Type B pancreatic cell (in vitro differentiated cells): ENCODE results near the gene PPIL1. TPM values are rescaled to one million over a fixed set of nuclear protein-coding genes. Genes with fewer than 3 reads are reported as not detected.

Source experiments
- DNase-seq: peaks from one replicate; pipeline ENCODE4 v3.0.0; 2021; ENCODE audit warnings: mixed read lengths; ENCODE audit not compliant: unreplicated experiment; ENCODE audit errors: extremely low spot score
- H3K27ac Mint-ChIP-seq: 2 replicates; pipeline ENCODE4 v1.8.0; 2021; ENCODE audit warnings: mild to moderate bottlenecking, mixed read lengths
- H3K27me3 Mint-ChIP-seq: 2 replicates; pipeline ENCODE4 v1.8.0; 2021; ENCODE audit warnings: mixed read lengths
- H3K36me3 Mint-ChIP-seq: 2 replicates; pipeline ENCODE4 v1.8.0; 2021; ENCODE audit warnings: mixed read lengths
- H3K4me1 Mint-ChIP-seq: one replicate; pipeline ENCODE4 v1.8.0; 2021; ENCODE audit warnings: mixed read lengths; ENCODE audit not compliant: unreplicated experiment
- H3K4me3 Mint-ChIP-seq: 2 replicates; pipeline ENCODE4 v1.8.0; 2021; ENCODE audit warnings: mild to moderate bottlenecking, mixed read lengths
- H3K9me3 Mint-ChIP-seq: 2 replicates; pipeline ENCODE4 v1.8.0; 2021; ENCODE audit warnings: mixed read lengths
- total RNA-seq: library from RNA; stranded (reverse); gene quantifications from 2 replicates; pipeline ENCODE4 v1.2.1, GENCODE V29; 2021; ENCODE audit warnings: low replicate concordance
- TF ChIP-seq, protein P1 (sequence below): fragments of 200-600 bp; sonication (generic); conservative IDR thresholded peaks from 2 replicates; pipeline ENCODE4 v1.5.0; 2021; ENCODE audit warnings: antibody characterized with exemption, mild to moderate bottlenecking

PPIL1 gene
- total RNA-seq, 1 donor from 2014 or later, result 50.4 TPM

DNA sequence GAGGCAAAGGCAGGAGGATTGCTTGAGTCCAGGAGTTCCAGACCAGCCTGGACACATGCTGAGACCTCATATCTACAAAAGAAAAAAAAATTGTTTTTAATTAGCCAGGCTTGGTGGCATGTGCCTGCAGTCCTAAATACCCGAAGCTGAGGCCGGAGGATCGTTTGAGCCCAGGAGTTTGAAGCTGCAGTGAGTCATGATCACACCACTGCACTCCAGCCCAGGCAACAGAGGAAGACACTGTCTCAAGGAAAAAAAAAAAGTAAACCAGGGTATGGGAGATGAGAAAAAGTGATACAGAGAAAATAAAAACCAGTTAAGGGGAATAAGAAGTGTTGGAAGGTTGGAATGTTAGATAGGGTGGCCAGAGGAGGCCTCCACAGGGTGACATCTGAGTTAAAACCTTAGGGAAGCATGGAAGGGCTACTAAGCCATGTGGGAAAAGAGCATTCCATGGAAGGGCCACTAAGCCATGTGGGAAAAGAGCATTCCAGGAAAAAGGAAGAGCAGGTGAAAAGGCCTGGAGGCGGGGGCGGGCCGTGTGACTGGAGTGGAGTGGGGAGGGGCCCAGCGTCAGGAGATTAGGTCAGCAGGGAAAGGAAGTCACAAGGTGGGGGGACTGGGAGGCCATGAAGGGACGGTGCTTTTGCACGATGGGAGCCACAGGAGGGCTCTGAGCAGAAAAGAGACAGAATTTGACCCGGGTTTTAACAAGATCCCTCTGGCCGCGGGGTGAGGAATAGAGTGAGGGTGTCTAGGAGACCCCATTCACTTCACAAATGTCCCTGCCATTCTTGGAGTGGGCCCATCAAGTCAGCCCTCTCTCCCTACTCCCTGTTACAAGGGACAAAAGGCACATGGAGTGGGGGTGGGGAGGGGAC is 53.7 kb downstream of the PPIL1 start:
- Mint-ChIP-seq H3K4me1 (peaks cover 48% of the 10 kb centered on the region), H3K27ac (peak overlapping the region; percentile 29), H3K9me3 (no peaks in the 10 kb centered on the region), H3K36me3 (no peaks in the 10 kb centered on the region), H3K27me3 (no peaks in the 10 kb centered on the region), H3K4me3 (no peak overlapping the region)
- no peak for DNase-seq
- TF ChIP-seq, protein P1, sequence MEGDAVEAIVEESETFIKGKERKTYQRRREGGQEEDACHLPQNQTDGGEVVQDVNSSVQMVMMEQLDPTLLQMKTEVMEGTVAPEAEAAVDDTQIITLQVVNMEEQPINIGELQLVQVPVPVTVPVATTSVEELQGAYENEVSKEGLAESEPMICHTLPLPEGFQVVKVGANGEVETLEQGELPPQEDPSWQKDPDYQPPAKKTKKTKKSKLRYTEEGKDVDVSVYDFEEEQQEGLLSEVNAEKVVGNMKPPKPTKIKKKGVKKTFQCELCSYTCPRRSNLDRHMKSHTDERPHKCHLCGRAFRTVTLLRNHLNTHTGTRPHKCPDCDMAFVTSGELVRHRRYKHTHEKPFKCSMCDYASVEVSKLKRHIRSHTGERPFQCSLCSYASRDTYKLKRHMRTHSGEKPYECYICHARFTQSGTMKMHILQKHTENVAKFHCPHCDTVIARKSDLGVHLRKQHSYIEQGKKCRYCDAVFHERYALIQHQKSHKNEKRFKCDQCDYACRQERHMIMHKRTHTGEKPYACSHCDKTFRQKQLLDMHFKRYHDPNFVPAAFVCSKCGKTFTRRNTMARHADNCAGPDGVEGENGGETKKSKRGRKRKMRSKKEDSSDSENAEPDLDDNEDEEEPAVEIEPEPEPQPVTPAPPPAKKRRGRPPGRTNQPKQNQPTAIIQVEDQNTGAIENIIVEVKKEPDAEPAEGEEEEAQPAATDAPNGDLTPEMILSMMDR, result no peak

DNA sequence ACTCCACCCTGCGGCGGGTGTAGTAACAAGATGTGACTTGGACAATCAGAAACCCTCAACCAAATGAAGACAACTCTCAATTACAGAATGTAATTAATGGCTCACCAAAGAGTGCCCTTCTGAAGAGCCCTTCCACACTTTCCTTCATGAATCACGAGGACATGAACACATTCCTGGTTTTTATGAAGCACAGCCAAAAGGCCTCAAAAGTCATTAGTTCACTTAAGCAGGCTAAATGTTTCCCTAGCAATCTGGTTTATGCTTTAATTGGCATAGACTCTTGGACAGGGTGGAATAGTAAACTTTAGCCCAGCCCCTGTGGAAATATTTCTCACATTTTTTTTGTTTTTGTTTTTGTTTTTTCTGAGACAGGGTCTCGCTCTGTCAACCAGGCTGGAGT is 55.8 kb downstream of the PPIL1 start:
- H3K27ac Mint-ChIP-seq, result no peak overlapping the region
- TF ChIP-seq, protein P1, result no peak
- no peaks in the 10 kb centered on the region for H3K27me3 Mint-ChIP-seq
- peaks cover 53% of the 10 kb centered on the region for H3K4me1 Mint-ChIP-seq
- H3K36me3 Mint-ChIP-seq, result no peaks in the 10 kb centered on the region
- H3K4me3 Mint-ChIP-seq, result no peak overlapping the region
- no peak for DNase-seq
- H3K9me3 Mint-ChIP-seq, result no peaks in the 10 kb centered on the region

DNA sequence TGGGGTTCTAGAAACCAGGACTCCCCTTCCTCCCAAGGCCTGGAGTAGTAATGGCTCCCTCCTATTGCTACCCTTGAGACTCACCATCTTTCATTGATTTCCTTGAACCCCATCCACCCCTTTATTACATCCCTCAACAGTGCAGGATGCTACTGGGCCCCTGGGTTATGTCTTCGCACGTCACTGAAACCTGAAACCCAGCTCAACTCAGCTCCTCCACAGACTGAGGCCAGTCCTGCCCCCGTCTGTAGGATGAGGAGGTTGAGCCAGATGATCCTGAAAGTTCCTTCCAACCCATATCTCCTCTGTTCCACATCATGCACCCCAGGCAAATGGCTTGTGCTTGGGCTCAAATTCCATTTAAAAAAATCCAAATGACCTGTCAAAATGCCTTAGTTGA is 56.8 kb downstream of the PPIL1 start:
- H3K27me3 Mint-ChIP-seq, result no peaks in the 10 kb centered on the region
- H3K9me3 Mint-ChIP-seq, result no peaks in the 10 kb centered on the region
- TF ChIP-seq, protein P1, result no peak
- no peak overlapping the region for H3K4me3 Mint-ChIP-seq
- H3K27ac Mint-ChIP-seq, result no peak overlapping the region
- H3K4me1 Mint-ChIP-seq, result peaks cover 46% of the 10 kb centered on the region
- H3K36me3 Mint-ChIP-seq, result no peaks in the 10 kb centered on the region
- no peak for DNase-seq

DNA sequence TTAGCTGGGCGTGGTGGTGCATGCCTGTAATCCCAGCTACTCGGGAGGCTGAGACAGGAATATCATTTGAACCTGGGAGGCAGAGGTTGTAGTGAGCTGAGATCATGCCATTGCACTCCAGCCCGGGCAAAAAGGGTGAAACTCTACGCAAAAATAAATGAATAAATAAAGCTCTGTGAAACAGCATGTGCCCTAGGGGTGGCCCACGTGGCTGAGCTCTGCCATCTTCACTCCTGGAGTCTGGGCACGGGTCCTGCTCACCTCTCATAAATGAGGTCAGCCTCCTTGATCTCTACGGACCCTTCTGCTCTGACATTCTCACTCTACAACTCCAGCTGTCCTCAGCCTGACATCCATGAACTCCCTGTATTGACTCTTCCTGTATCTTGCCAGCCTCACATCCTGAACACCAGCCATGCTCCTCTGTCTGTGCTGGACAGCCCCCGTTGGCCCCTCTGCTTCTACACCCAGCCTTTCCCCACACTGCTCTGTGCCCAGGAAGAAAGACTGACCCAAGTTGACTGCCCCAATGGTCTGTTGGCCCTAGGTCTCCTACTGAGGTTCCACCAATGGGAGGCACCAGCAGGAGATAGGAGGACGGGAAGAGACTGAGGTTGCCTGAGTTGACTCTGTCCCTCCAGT is 57.3 kb downstream of the PPIL1 start:
- Mint-ChIP-seq H3K27ac (no peak overlapping the region), H3K4me1 (peaks cover 42% of the 10 kb centered on the region), H3K4me3 (no peak overlapping the region), H3K9me3 (no peaks in the 10 kb centered on the region), H3K27me3 (no peaks in the 10 kb centered on the region), H3K36me3 (no peaks in the 10 kb centered on the region)
- no peak for DNase-seq
- TF ChIP-seq, protein P1, result no peak

DNA sequence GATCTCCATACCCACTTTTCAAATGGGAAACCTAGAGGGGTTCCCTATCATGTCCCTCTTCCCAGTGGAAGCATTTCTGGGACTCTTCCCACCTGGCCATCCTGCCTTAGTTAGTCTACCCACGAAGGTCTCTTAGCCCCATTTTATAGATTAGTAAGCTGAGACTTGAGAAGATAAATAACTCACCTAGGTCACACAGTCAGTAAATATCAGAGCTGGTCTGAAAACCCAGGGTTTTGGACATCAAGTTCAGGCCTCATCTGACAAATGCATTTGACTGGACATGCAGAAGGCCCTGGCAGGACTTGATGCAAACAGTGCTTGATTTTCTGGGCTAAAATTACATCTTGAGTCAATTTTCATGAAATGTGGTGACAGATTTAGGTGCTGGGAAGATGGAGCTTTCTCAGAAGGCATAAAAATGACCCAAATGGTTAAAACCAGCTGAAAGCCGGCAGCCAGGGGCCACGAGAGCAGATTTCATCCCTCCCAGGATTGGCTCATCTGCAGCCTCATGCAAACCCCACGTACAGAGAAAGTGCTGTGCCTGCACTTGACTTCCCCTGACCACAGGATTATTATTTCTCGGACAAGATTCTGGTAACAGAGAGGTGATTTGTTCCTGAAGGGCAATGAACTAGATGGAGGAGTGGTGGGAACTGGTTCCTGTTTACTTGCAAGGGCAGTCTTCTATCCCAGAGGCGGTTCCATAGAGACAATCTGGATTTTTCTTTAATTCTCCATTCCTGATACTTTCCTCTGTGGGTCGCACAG is 58.5 kb downstream of the PPIL1 start:
- Mint-ChIP-seq H3K4me3 (no peak overlapping the region), H3K9me3 (no peaks in the 10 kb centered on the region), H3K27ac (no peak overlapping the region), H3K27me3 (peaks cover 3% of the 10 kb centered on the region), H3K4me1 (peaks cover 37% of the 10 kb centered on the region), H3K36me3 (no peaks in the 10 kb centered on the region)
- DNase-seq, result no peak
- TF ChIP-seq, protein P1, result no peak
